HL-60 (cell line): ENCODE measurements around the gene EIF2B4.

Experiments used
- CTCF ChIP-seq: IDR thresholded peaks from one replicate; pipeline ENCODE4 v1.5.1; 2011; ENCODE audit warnings: low read length, control low read depth, inconsistent platforms; ENCODE audit not compliant: insufficient read depth
- GABPA ChIP-seq: IDR thresholded peaks from 2 replicates; pipeline ENCODE4 v1.6.1; 2012; ENCODE audit warnings: low read depth
- REST ChIP-seq: IDR thresholded peaks from 2 replicates; pipeline ENCODE4 v1.6.1; 2012; ENCODE audit warnings: low read depth; ENCODE audit not compliant: insufficient replicate concordance

GRCh38 chr2:27372937-27373336 lies 2.8 kb upstream of the EIF2B4 start:
- TF ChIP-seq CTCF: no peak
- TF ChIP-seq REST: no peak
- TF ChIP-seq GABPA: no peak
